Esophagus (tissue), 2 donors: Measurements from ENCODE around the gene COX7A1. TPM values are rescaled to one million over a fixed set of nuclear protein-coding genes. Genes with fewer than 3 reads are reported as not detected.
"Not testable (repeated sequence)": the region's sequence is repeated elsewhere in the genome, so short reads cannot be mapped to it uniquely, and the experiment has no call there.

Experiments used
- H3K27ac ChIP-seq, 2 donors: one replicate each; pipeline ENCODE4 v1.5.1; 2013; ENCODE audit warnings: low read depth in 2 of 2, mild to moderate bottlenecking in 2 of 2, inconsistent platforms in 1 of 2, low read length in 1 of 2, moderate library complexity in 1 of 2
- H3K27me3 ChIP-seq, 2 donors: one replicate each; pipeline ENCODE4 v1.6.1; 2013; ENCODE audit warnings: low read length in 2 of 2, control low read depth in 1 of 2, mild to moderate bottlenecking in 1 of 2; ENCODE audit not compliant: insufficient read depth in 2 of 2, control insufficient read depth in 1 of 2
- H3K36me3 ChIP-seq, 2 donors: one replicate each; pipeline ENCODE4 v1.6.1; 2013; ENCODE audit warnings: low read length in 1 of 2; ENCODE audit not compliant: control insufficient read depth in 2 of 2, insufficient read depth in 2 of 2
- H3K4me1 ChIP-seq, 2 donors: one replicate each; pipeline ENCODE4 v1.6.1; 2013; ENCODE audit warnings: low read length in 1 of 2; ENCODE audit not compliant: control insufficient read depth in 2 of 2, insufficient read depth in 2 of 2
- H3K4me3 ChIP-seq, 2 donors: one replicate each; pipeline ENCODE4 v1.5.1; 2013; ENCODE audit warnings: low read length in 2 of 2, mild to moderate bottlenecking in 2 of 2, low read depth in 1 of 2, moderate library complexity in 1 of 2
- H3K9me3 ChIP-seq, 2 donors: one replicate each; pipeline ENCODE4 v1.6.1; 2013; ENCODE audit warnings: mild to moderate bottlenecking in 2 of 2, low read depth in 1 of 2, low read length in 1 of 2, moderate library complexity in 1 of 2; ENCODE audit not compliant: control insufficient read depth in 2 of 2, insufficient read depth in 1 of 2
- WGBS, 2 donors: extraction: QIAGEN DNeasy Blood & Tissue Kit; methylation state at CpG; one replicate each; pipeline ENCODE4 v1.1.7; 2013; 5-methylcytosine and 5-hydroxymethylcytosine counted together
- polyA plus RNA-seq, 2 donors: library from polyadenylated mRNA; stranded (reverse); fragments of 200-250 nt; gene quantifications; one replicate each; pipeline ENCODE4 v1.2.3, GENCODE V29; 2013
- donor health status: healthy with polysubstance abuse.
- donor health status: Bipolar disorder and iron deficiency.

Gene COX7A1
- polyA plus RNA-seq, 2 donors = 17.3 to 22.9 TPM

DNA sequence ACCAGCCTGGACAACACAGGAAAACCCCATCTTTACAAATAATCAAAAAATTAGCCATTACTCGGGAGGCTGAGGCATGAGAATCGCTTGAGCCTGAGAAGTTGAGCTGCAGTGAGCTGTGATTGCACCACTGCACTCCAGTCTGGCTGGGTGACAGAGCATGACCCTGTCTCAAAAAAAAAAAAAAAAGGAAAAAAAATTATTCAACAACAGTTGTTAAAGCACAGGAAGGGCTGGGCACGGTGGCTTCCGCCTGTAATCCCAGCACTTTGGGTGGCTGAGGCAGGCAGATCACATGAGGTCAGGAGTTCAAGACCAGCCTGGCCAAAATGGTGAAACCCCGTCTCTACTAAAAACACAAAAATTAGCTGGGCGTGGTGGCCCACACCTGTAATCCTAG lies 21.0 kb downstream of the COX7A1 start:
- H3K4me3 ChIP-seq, H3K27me3 ChIP-seq, H3K4me1 ChIP-seq, H3K9me3 ChIP-seq, H3K36me3 ChIP-seq: not testable (repeated sequence)
- peak overlapping the region; percentile 91 to 98 for H3K27ac ChIP-seq
- 46 to 64% methylated on average over 6 of the region's 6 CpGs for WGBS, 2 donors

DNA sequence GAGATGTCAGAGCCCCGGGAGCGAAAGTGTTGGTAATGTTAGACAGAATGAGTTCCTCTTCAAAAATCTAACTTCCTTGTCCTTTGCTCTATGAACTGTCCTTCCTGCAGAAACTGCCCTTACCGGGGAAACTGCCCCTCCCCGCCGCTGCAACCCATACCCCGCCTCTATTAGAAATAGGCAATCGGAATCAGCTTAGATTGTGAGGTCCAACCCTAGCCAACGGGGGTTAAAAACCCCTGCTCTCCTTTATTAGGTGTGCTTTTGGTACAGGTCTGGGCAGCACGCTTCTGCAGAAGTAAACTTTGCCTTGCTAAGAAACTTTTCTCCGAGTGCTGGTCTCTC lies 23.9 kb downstream of the COX7A1 start:
- H3K9me3 ChIP-seq = no peaks in the 10 kb centered on the region
- no peaks in the 10 kb centered on the region for H3K27me3 ChIP-seq
- peak overlapping the region; percentile 18 to 36 for H3K4me3 ChIP-seq
- no peaks in the 10 kb centered on the region for H3K4me1 ChIP-seq
- whole genome bisulfite sequencing, 2 donors = 9% methylated on average over 10 of the region's 10 CpGs
- H3K36me3 ChIP-seq = peaks cover 5% of the 10 kb centered on the region in 2 donors
- H3K27ac ChIP-seq = peak overlapping the region; percentile 95 to 98

DNA sequence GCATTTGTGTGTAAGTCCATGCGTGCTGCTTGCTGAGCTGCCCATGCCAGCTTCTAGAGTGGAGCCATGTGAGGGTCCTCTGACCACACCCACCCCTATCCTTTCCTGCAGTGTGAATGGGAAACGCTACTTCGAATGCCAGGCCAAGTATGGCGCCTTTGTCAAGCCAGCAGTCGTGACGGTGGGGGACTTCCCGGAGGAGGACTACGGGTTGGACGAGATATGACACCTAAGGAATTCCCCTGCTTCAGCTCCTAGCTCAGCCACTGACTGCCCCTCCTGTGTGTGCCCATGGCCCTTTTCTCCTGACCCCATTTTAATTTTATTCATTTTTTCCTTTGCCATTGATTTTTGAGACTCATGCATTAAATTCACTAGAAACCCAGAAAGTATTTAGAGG lies 26.7 kb downstream of the COX7A1 start:
- Histone ChIP-seq H3K36me3 (peaks cover 5 to 19% of the 10 kb centered on the region in 2 donors), H3K4me3 (no peak overlapping the region), H3K9me3 (no peaks in the 10 kb centered on the region), H3K4me1 (no peaks in the 10 kb centered on the region), H3K27ac (no peak overlapping the region), H3K27me3 (no peaks in the 10 kb centered on the region)
- 64 to 65% methylated on average over 9 of the region's 9 CpGs for WGBS, 2 donors

DNA sequence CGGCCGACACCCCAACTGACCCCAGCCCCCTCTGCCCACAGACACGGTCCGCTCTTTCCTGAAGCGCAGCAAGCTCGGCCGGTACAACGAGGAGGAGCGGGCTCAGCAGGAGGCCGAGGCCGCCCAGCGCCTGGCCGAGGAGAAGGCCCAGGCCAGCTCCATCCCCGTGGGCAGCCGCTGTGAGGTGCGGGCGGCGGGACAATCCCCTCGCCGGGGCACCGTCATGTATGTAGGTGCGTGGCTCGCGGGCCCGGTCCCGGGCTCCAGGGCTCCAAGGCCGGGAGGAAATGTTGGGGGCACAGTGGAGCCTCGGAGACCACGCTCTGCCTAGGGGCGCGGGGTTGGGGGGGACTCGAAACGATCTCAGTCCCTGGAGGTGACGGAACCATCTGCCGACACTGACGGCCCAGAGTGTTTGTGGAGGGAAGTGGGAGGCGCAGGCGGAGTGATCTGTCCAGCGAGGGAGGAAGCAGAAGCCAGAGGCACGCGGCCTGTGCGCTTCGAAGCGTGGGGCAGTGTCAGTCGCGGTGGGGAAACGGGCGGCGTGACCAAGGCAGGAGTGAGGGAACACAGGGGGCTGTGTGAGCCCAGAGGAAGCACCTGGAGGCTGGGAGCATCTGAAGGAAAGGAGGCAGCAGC lies 30.6 kb downstream of the COX7A1 start:
- no peak overlapping the region for H3K4me3 ChIP-seq
- peaks cover 8 to 29% of the 10 kb centered on the region in 2 donors for H3K36me3 ChIP-seq
- no peak overlapping the region for H3K27ac ChIP-seq
- no peaks in the 10 kb centered on the region for H3K9me3 ChIP-seq
- H3K27me3 ChIP-seq = no peaks in the 10 kb centered on the region
- H3K4me1 ChIP-seq = peaks cover 0 to 2% of the 10 kb centered on the region in 2 donors
- 89 to 91% methylated on average over 49 of the region's 49 CpGs for WGBS, 2 donors

DNA sequence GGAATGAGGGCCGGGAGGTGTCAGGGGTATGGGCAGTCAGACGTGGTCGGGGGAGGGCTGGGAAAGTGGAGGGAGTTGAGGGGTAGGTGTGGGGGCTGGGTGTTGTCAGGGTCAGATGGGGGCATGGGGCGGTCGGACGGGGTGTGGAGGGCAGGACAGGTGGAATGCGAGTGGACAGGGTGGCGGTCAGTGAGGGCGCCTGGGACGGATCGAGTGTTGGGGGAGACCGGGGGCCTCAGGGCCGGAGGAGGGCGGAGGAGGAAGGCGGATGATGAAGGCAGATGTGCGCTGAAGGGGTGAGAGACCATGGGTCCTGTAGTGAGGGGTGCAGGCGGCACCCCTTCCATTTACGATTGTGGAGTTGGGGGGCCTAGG lies 31.3 kb downstream of the COX7A1 start:
- Histone ChIP-seq H3K4me1 (peaks cover 0 to 6% of the 10 kb centered on the region in 2 donors), H3K36me3 (peaks cover 8 to 29% of the 10 kb centered on the region in 2 donors), H3K4me3 (no peak overlapping the region), H3K9me3 (no peaks in the 10 kb centered on the region), H3K27ac (no peak overlapping the region), H3K27me3 (no peaks in the 10 kb centered on the region)
- 94% methylated on average over 18 of the region's 18 CpGs for WGBS, 2 donors

DNA sequence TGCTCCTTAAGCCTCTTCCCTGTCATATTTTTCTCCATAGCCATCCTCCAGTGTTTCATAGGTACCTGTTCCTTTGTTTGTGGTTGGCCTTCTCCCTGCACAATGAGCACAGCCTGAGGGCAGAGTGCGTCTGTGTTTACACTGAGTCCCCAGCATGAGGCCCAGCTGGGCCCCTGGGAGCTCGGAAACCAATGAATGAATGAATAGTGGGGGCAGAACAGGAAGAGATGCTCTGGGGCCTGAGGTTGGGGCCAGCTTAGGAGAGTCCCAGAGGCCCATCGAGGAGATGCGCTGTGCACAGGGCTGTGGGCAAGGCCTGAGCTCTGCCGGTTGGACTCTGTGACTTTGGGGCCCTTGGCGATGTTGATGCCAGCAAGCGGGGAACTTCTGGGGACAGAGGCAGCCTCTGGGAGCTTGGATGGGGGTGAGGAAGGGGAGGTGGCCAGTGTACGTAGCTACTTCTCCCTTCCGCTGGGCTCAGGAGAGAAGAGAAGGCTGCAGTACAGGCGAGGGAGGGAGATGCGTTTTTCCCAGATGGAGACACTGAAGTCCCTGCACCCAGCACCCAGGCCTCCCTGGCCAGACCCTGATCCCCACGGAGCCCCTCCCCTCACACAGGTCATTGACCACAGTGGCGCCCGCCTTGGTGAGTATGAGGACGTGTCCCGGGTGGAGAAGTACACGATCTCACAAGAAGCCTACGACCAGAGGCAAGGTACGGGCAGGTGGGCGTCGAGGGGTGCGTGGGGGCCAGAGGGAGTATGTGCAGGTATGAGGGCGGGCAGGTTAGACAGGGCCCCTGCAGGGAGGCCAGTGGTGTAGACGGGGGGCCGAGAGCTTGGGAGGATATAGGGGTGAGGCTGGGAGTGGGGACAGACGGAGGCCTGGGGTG lies 31.9 kb downstream of the COX7A1 start:
- Histone ChIP-seq H3K9me3 (no peaks in the 10 kb centered on the region), H3K36me3 (peaks cover 4 to 26% of the 10 kb centered on the region in 2 donors), H3K4me1 (peaks cover 0 to 7% of the 10 kb centered on the region in 2 donors), H3K27me3 (no peaks in the 10 kb centered on the region), H3K27ac (no peak overlapping the region), H3K4me3 (no peak overlapping the region)
- 89 to 91% methylated on average over 26 of the region's 26 CpGs for WGBS, 2 donors

DNA sequence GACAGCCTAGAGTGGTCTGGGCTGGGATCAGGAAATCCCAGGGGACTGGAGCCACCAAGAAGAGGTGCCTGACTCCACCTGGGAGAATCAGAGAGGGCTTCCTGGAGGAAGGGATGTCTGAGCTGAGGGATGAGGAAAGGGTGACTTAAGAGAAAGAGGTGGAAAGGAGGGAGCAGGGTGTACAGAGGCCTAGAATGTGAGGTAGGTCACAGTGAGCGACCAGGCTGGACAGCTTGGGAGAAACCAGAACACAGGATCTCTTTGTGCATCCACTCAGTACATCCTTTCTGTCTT lies 36.0 kb downstream of the COX7A1 start:
- peak overlapping the region; percentile 75 to 79 for H3K4me3 ChIP-seq
- no peaks in the 10 kb centered on the region for H3K27me3 ChIP-seq
- 91 to 100% methylated on average over 1 of the region's 1 CpG for WGBS, 2 donors
- peaks cover 3 to 25% of the 10 kb centered on the region in 2 donors for H3K36me3 ChIP-seq
- H3K27ac ChIP-seq = peak overlapping the region in 1 of 2 donors; percentile 97
- peaks cover 0 to 18% of the 10 kb centered on the region in 2 donors for H3K4me1 ChIP-seq
- no peaks in the 10 kb centered on the region for H3K9me3 ChIP-seq

DNA sequence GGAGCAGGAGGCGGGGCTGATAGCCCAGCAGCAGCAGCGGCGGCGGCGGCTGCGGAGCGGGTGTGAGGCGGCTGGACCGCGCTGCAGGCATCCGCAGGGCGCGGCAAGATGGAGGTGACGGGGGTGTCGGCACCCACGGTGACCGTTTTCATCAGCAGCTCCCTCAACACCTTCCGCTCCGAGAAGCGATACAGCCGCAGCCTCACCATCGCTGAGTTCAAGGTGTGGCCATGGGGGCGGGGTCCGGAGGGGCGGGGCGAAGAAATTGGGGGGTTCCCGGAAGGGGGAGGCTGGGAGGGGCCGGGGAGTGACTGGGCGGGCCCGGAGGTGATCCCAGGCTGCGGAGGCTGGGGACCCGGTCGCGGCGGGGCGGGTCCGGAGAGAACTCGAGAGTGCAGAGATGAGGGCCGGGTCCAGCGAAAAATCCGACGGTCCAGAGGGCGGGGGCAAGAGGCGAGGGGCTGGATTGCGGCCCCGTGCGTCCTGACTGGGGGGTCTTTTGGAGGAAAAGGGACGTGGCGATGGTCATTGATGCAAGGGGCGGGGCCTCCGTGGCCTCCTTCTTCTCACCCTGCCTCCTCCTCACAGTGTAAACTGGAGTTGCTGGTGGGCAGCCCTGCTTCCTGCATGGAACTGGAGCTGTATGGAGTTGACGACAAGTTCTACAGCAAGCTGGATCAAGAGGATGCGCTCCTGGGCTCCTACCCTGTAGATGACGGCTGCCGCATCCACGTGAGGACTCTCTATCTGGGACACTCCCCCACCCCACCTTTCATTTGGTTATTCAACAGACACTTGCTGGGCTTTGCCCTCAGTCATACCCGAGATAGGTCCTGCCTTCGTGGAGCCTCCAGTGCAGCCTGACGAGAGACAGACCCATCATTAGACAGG lies 36.5 kb downstream of the COX7A1 start, which contains the start of gene TBCB:
Gene TBCB (plus strand): TSS at position 16 of the 891 bp plus-strand sequence. CDS start 93 bp downstream, at position 109.
- Histone ChIP-seq H3K27ac (peak within 1 kb of the TSS; percentile 94 to 97), H3K27me3 (no peaks in the 10 kb centered on the region), H3K36me3 (peaks cover 3 to 26% of the 10 kb centered on the region in 2 donors), H3K4me3 (peak within 1 kb of the TSS; percentile 75 to 79), H3K4me1 (peaks cover 0 to 18% of the 10 kb centered on the region in 2 donors), H3K9me3 (no peaks in the 10 kb centered on the region)
- 3 to 4% methylated on average over 56 to 59 of the region's 59 CpGs for WGBS, 2 donors

DNA sequence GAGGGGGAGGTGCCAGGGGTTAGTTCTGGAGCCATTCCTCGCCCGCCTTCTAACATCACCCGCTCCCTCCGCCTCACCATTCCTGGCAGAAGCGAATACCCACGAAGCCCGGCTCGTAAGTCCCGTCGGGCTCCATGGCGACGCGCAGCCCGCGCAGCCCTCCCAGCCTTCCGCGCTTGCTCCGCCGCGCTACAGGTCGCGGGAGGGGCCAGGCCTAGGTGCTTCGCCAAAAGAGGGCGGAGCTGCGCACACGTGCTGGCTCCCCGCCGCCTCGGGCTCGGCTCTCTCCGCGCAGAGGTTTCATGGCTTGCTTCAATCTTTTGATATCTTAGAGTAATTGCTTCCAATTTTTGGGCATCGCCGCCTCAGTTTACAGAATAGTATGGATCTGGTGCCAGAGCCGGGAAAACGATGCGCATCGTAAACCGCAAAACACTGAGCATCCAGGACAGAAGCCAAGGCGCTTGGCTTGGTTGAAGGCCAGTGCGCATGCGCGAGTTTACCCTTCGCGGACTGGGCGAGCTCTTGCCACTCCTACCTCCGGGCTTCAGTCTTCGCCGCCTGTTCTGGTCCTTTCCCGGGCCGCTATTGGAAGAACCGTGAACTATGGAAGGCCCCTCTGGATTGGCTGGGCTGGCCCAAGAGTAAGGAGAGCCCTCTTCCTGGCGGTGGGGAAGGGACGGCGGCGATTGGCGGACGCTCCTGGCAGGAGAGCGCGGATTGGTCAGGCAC lies 37.4 kb downstream of the COX7A1 start, which contains the start of gene POLR2I:
Gene POLR2I (minus strand): TSS at position 155 of the 732 bp plus-strand sequence. CDS start 19 bp downstream, at position 136.
- Histone ChIP-seq H3K4me1 (peaks cover 0 to 18% of the 10 kb centered on the region in 2 donors), H3K27me3 (no peaks in the 10 kb centered on the region), H3K36me3 (peaks cover 3 to 22% of the 10 kb centered on the region in 2 donors), H3K9me3 (no peaks in the 10 kb centered on the region), H3K27ac (peak within 1 kb of the TSS; percentile 94 to 97), H3K4me3 (peak within 1 kb of the TSS; percentile 75 to 79)
- WGBS, 2 donors = 0% methylated on average over 60 of the region's 60 CpGs
